Measurements from ENCODE around the gene RGS16.

DNA sequence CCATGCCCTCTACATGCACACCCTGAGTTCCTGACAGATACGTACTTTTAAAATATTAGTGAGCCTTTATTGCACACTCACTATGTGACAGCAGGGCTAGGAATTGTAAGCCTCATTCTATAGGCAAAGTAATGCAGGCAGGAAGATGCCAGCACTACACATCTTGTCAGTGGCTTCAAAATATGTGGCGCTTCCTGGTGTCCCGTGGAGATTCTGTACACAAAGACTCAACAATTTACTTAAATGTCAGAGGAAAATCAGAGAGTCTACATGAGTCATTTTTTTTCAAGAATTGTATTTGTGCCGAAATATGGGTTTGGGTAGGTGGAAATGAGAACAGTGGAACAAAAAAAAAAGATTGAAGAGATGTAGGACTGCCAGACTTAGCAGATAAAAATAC lies 42.7 kb downstream of the RGS16 start:
- TF ChIP-seq EZH2 (IDR thresholded peaks at IDR 0.05; ENCODE audit: borderline replicate concordance) (no peak), EZH2phosphoT487 (IDR thresholded peaks at IDR 0.05; ENCODE audit: low read depth, severe bottlenecking, unreplicated experiment) (no peak)
- TF ChIP-seq, protein P1, sequence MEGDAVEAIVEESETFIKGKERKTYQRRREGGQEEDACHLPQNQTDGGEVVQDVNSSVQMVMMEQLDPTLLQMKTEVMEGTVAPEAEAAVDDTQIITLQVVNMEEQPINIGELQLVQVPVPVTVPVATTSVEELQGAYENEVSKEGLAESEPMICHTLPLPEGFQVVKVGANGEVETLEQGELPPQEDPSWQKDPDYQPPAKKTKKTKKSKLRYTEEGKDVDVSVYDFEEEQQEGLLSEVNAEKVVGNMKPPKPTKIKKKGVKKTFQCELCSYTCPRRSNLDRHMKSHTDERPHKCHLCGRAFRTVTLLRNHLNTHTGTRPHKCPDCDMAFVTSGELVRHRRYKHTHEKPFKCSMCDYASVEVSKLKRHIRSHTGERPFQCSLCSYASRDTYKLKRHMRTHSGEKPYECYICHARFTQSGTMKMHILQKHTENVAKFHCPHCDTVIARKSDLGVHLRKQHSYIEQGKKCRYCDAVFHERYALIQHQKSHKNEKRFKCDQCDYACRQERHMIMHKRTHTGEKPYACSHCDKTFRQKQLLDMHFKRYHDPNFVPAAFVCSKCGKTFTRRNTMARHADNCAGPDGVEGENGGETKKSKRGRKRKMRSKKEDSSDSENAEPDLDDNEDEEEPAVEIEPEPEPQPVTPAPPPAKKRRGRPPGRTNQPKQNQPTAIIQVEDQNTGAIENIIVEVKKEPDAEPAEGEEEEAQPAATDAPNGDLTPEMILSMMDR (IDR thresholded peaks at IDR 0.05; ENCODE audit: poor library complexity) = no peak
